K562 (cell line): ENCODE measurements around the gene NAT10. TPM values are rescaled to one million over a fixed set of nuclear protein-coding genes. Genes with fewer than 3 reads are reported as not detected.

Experiments used
- ATAC-seq: fragments of 200-7000 bp; cut with Tn5 transposase; 3 replicates; pipeline ENCODE4 v1.9.1; 2020; ENCODE audit warnings: moderate library complexity
- BruUV-seq: library from RNA; stranded (reverse); fragments of 400-500 nt; replicated peaks from 2 replicates; lab custom pipeline; 2021; lab: Mats Ljungman, UMichigan
- CTCF ChIA-PET: fragments of 300-600 bp; formaldehyde crosslinking; extraction: SDS; loops from one replicate; lab custom pipeline; 2021; ENCODE audit warnings: low intra/inter-chr PET ratio; lab: Yijun Ruan, JAX
- POLR2A ChIA-PET: fragments of 300-600, 350-650 bp; sonication (Branson Sonifier 250); formaldehyde crosslinking; extraction: SDS; loops from one replicate; lab custom pipeline; 2021; ENCODE audit warnings: antibody characterized with exemption, inconsistent platforms; lab: Yijun Ruan, JAX
- DNase-seq, 4 experiments: peaks; one replicate each; pipeline versions ENCODE4 v3.0.0 to v3.0.0-alpha.2; 2011 to 2018; ENCODE audit warnings: low spot score in 3 of 4, mixed read lengths in 3 of 4; ENCODE audit errors: extremely low read depth in 1 of 4
- FAIRE-seq: peaks from 2 replicates; lab custom pipeline; 2011; peaks lifted over from hg19 to GRCh38; lab: Jason Lieb, UNC
- H2AFZ ChIP-seq: 2 replicates; pipeline ENCODE4 v1.6.0; 2011; ENCODE audit warnings: low read depth, low read length, control low read depth, inconsistent platforms
- H3K27ac ChIP-seq: fragments of 200-600 bp; 3 replicates; pipeline ENCODE4 v1.8.0; 2011; ENCODE audit warnings: low read depth, mild to moderate bottlenecking, control low read depth, inconsistent platforms, low read length, moderate library complexity, mixed read lengths; ENCODE audit errors: extremely low read depth
- H3K27me3 ChIP-seq, 2 experiments: fragments of 300-600 bp in 1 of 2; 2 replicates in 1 of 2; 3 replicates in 1 of 2; pipeline versions ENCODE4 v1.6.0 to v1.8.0; 2011; ENCODE audit warnings: inconsistent platforms in 2 of 2, low read length in 2 of 2, mild to moderate bottlenecking in 1 of 2, mixed read lengths in 1 of 2, moderate library complexity in 1 of 2; ENCODE audit not compliant: control insufficient read depth in 2 of 2, insufficient read depth in 2 of 2
- H3K36me3 ChIP-seq: fragments of 300-600 bp; 3 replicates; pipeline ENCODE4 v1.8.0; 2011; ENCODE audit warnings: mild to moderate bottlenecking, low read length, inconsistent platforms; ENCODE audit not compliant: control insufficient read depth, insufficient read depth
- H3K4me1 ChIP-seq, 2 experiments: fragments of 200-600 bp in 1 of 2; replicated peaks in 1 of 2; 2 replicates in 1 of 2; 3 replicates in 1 of 2; pipeline versions ENCODE4 v1.5.1 to v1.8.0; 2011; ENCODE audit warnings: inconsistent platforms in 2 of 2, low read length in 2 of 2, mild to moderate bottlenecking in 1 of 2, mixed read lengths in 1 of 2, moderate library complexity in 1 of 2; ENCODE audit not compliant: control insufficient read depth in 2 of 2, insufficient read depth in 2 of 2
- H3K4me2 ChIP-seq: 2 replicates; pipeline ENCODE4 v1.6.1; 2011; ENCODE audit warnings: low read length, control low read depth, inconsistent platforms, mixed read lengths; ENCODE audit not compliant: insufficient read depth
- H3K4me3 ChIP-seq: fragments of 200-600 bp; sonication (generic), shearing (Covaris generic); 2 replicates; pipeline ENCODE4 v1.5.1; 2016; ENCODE audit warnings: control low read depth, inconsistent platforms
- H3K79me2 ChIP-seq: fragments of 200-600 bp; 3 replicates; pipeline ENCODE4 v1.8.0; 2011; ENCODE audit warnings: low read length, inconsistent platforms; ENCODE audit not compliant: control insufficient read depth, insufficient read depth
- H3K9ac ChIP-seq, 2 experiments: 2 replicates each; pipeline versions ENCODE4 v1.6.0 to v1.6.1; 2011; ENCODE audit warnings: low read depth in 2 of 2, low read length in 2 of 2, control low read depth in 1 of 2, inconsistent platforms in 1 of 2, mild to moderate bottlenecking in 1 of 2, mixed read lengths in 1 of 2; ENCODE audit not compliant: insufficient read depth in 1 of 2
- H3K9me1 ChIP-seq: one replicate; pipeline ENCODE4 v1.6.0; 2011; ENCODE audit warnings: inconsistent platforms, mild to moderate bottlenecking, low read length, moderate library complexity; ENCODE audit not compliant: control insufficient read depth, insufficient read depth
- H3K9me3 ChIP-seq: replicated peaks from 2 replicates; pipeline ENCODE4 v1.5.1; 2011; ENCODE audit warnings: low read depth, low read length, inconsistent platforms; ENCODE audit not compliant: control insufficient read depth, insufficient read depth
- H4K20me1 ChIP-seq: replicated peaks from 2 replicates; pipeline ENCODE4 v1.6.1; 2011; ENCODE audit warnings: low read length, inconsistent platforms, mixed read lengths; ENCODE audit not compliant: control insufficient read depth, insufficient read depth
- BACH1 ChIP-seq: fragments of 200-800 bp; sonication (Bioruptor generic); IDR thresholded peaks from 2 replicates; pipeline ENCODE4 v1.6.1; 2016; ENCODE audit warnings: missing genetic modification characterization, missing compliant biosample characterization
- C11orf30 ChIP-seq: fragments of 450-650 bp; IDR thresholded peaks from 2 replicates; pipeline ENCODE4 v1.6.1; 2016; ENCODE audit warnings: low read depth, mild to moderate bottlenecking
- CREM ChIP-seq: IDR thresholded peaks from 2 replicates; pipeline ENCODE4 v1.6.1; 2014; ENCODE audit warnings: antibody characterized with exemption, low read depth
- ETS2 ChIP-seq: IDR thresholded peaks from 2 replicates; pipeline ENCODE4 v1.6.1; 2016; ENCODE audit warnings: borderline replicate concordance, missing genetic modification characterization, mild to moderate bottlenecking, moderate library complexity, missing compliant biosample characterization; ENCODE audit not compliant: poor library complexity, severe bottlenecking
- ILK ChIP-seq: fragments of 450-650 bp; IDR thresholded peaks from 2 replicates; pipeline ENCODE4 v1.6.1; 2016; ENCODE audit warnings: missing genetic modification characterization, low read depth, mild to moderate bottlenecking, missing compliant biosample characterization, moderate library complexity, borderline replicate concordance
- OTX1 ChIP-seq: fragments of 450-650 bp; formaldehyde crosslinking; IDR thresholded peaks from 2 replicates; pipeline ENCODE4 v1.4.0; 2022; ENCODE audit warnings: mild to moderate bottlenecking
- POLR2A ChIP-seq: fragments of 450-650 bp; conservative IDR thresholded peaks from 2 replicates; pipeline ENCODE4 v1.6.1; 2016
- POLR3G ChIP-seq: IDR thresholded peaks from 2 replicates; pipeline ENCODE4 v1.6.1; 2011; ENCODE audit not compliant: insufficient read length, insufficient replicate concordance; ENCODE audit errors: extremely low read depth
- RBM22 ChIP-seq: fragments of 200-400 bp; formaldehyde crosslinking; IDR thresholded peaks from 2 replicates; pipeline ENCODE4 v1.6.1; 2018; ENCODE audit warnings: low read length, low read depth; ENCODE audit not compliant: poor library complexity, severe bottlenecking
- SETDB1 ChIP-seq: IDR thresholded peaks from one replicate; pipeline ENCODE4 v1.6.1; 2012; ENCODE audit warnings: low read length, control low read depth, inconsistent platforms
- SIN3B ChIP-seq: fragments of 450-650 bp; IDR thresholded peaks from 2 replicates; pipeline ENCODE4 v1.6.1; 2017; ENCODE audit warnings: low read depth, mild to moderate bottlenecking, moderate library complexity
- SRSF9 ChIP-seq: fragments of 200-400 bp; formaldehyde crosslinking; IDR thresholded peaks from 2 replicates; pipeline ENCODE4 v1.6.1; 2017; ENCODE audit warnings: low read depth, low read length, borderline replicate concordance
- TGIF2 ChIP-seq: sonication (generic); formaldehyde crosslinking; IDR thresholded peaks from 2 replicates; pipeline ENCODE4 v1.8.1; 2022; ENCODE audit warnings: mild to moderate bottlenecking, missing genetic modification reagents, moderate library complexity
- XRCC5 ChIP-seq: fragments of 200-400 bp; formaldehyde crosslinking; IDR thresholded peaks from 2 replicates; pipeline ENCODE4 v1.6.1; 2017; ENCODE audit warnings: low read depth, mild to moderate bottlenecking, low read length
- ZNF282 ChIP-seq: sonication (generic); formaldehyde crosslinking; IDR thresholded peaks from 2 replicates; pipeline ENCODE4 v1.8.1; 2023; ENCODE audit warnings: missing genetic modification reagents
- ZNF764 ChIP-seq: fragments of 250-450 bp; sonication (Bioruptor Pico); IDR thresholded peaks from 2 replicates; pipeline ENCODE4 v1.4.0; 2020; ENCODE audit warnings: low read depth, mild to moderate bottlenecking, moderate library complexity
- WGBS: fragments of 100-300 bp; shearing (Covaris generic); methylation state at CpG from one replicate; pipeline ENCODE4 v1.1.6; 2016; ENCODE audit warnings: low coverage, mixed read lengths; ENCODE audit not compliant: insufficient coverage; ENCODE audit errors: missing lambda C conversion rate; 5-methylcytosine and 5-hydroxymethylcytosine counted together
- in situ Hi-C: fragments of 300-500 bp; cut with MboI; formaldehyde crosslinking; loops from 4 replicates; pipeline ENCODE4 v1.15.0; 2018; ENCODE audit warnings: inconsistent platforms, mixed read lengths
- intact Hi-C: fragments of 100-400 bp; cut with micrococcal nuclease; formaldehyde crosslinking; loops from 2 replicates; pipeline ENCODE4 v1.14.2; 2022
- polyA plus RNA-seq, 8 experiments: library from polyadenylated mRNA; depleted of rRNA in 4 of 8; stranded (reverse) in 5 of 8; unstranded in 3 of 8; fragments of >200 nt; fragmentation: Nextera tagmentation in 2 of 8; fragmentation: Illumina TruSeq in 1 of 8; extraction: Ambion mirVana in 2 of 8; extraction: Trizol in 1 of 8; gene quantifications; 2 replicates each; pipeline versions ENCODE4 v1.2.1 to v1.2.3, GENCODE V29; 2011 to 2014; ENCODE audit warnings: inconsistent platforms in 1 of 8, missing spikeins in 1 of 8
- total RNA-seq, 7 experiments: library from RNA; depleted of rRNA in 6 of 7; stranded (reverse); fragments of >200 nt in 6 of 7; fragmentation: Illumina TruSeq in 2 of 7; extraction: Trizol in 2 of 7; gene quantifications; 2 replicates each; pipeline versions ENCODE4 v1.2.1 to v1.2.3, GENCODE V29; 2011 to 2021; ENCODE audit warnings: low replicate concordance in 1 of 7
- TF ChIP-seq, protein P1 (sequence below): fragments of 250-450 bp; sonication (Bioruptor Pico); IDR thresholded peaks from 2 replicates; pipeline ENCODE4 v1.5.0; 2021; ENCODE audit warnings: mild to moderate bottlenecking, moderate library complexity

The NAT10 gene
- total and polyA plus RNA-seq, 9 of the 15 experiments (the other 6 are each of a cell fraction or from before 2014, with no cell fraction given), result 55.4 to 125 (median 86.3) TPM

- TF ChIP-seq, protein P1, sequence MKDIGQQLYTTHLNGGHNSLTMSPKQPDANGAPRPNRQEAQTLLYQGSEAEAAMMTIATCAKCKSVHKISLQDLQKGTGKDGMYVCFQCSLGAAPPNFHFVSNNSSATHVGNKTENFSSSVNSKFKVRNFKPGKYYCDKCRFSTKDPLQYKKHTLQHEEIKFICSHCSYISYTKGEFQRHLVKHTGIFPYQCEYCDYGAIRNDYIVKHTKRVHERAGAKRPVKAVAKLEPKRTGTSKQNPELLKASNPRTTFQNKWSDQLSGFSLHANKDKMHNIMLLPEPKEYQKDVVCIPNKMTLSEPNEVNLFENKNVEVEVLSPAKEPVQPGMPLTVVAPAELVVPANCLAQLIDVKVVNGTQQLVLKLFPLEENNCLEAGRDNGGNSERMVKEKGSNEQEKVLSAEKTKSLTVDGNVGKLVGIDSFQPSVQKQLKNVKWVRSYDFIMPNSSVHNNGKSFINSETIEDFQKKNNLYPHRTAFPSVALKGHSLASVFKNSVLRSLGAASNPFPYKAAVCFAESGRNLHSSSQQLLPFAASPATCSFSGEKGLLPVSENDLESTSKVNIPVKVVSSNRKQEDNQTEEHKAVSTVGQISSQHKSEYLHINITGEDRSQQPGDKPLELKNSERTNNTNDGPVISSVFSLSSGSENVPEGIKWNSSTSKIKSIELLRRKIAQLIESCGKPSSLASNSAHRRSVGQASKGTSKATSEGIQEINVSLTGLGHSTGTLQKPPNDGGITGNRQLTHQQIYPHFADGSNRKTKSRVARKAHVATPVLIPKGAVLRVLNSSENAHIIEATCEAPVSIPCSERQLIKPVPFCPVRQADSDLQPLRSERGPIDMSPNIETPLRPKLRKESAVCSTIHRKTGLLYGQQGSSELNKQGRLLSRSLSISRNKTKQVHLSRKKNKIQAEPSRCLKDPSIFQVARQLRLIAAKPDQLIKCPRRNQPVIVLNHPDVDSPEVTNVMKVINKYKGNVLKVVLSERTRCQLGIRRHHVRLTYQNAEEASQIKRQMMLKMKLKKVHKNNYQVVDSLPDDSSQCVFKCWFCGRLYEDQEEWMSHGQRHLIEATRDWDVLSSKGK (CRISPR knock-in tag), result no peak
- TF ChIP-seq TGIF2 (CRISPR knock-in tag), result no peak
- peak; percentile 85 for TF ChIP-seq CREM
- no peak for TF ChIP-seq RBM22
Measured at GRCh38 chr11:34161812-34162492, 56.5 kb downstream of the NAT10 start (continued).

- intact Hi-C loops (no loop called here), in situ Hi-C loops (loop anchor here (25.0 kb wide), 1 partner anchor 325 kb away; no protein-coding TSS in a partner anchor)
- no peak for DNase-seq
- H2AFZ ChIP-seq, result no peak overlapping the region
- no TSS peak for BruUV-seq
- no peak overlapping the region for H3K4me3 ChIP-seq
- peaks cover 12% of the 10 kb centered on the region for H4K20me1 ChIP-seq
- H3K4me2 ChIP-seq, result no peak overlapping the region
- no peak overlapping the region for H3K27ac ChIP-seq
- ATAC-seq, result no peak
- no peaks in the 10 kb centered on the region for H3K79me2 ChIP-seq
- H3K36me3 ChIP-seq, result no peaks in the 10 kb centered on the region
- H3K4me1 ChIP-seq, result peaks cover 8 to 16% of the 10 kb centered on the region in 2 experiments; a peak in 4 of 5 replicates
- TF ChIP-seq C11orf30, result no peak
- TF ChIP-seq ZNF282 (CRISPR knock-in tag), result no peak
- no peak for TF ChIP-seq POLR3G
- TF ChIP-seq POLR2A, result no peak
- no peak for TF ChIP-seq XRCC5
- no peak for TF ChIP-seq SIN3B
- TF ChIP-seq OTX1 (CRISPR knock-in tag), result no peak
- TF ChIP-seq ZNF764 (CRISPR knock-in tag), result no peak
- no peak for TF ChIP-seq SRSF9
- no peak for TF ChIP-seq BACH1 (tag)
- no peak for TF ChIP-seq ETS2
- no peak for TF ChIP-seq SETDB1
- no peak for TF ChIP-seq ILK
- ChIA-PET POLR2A (no interaction called here), CTCF (no interaction called here)
- WGBS, result 46% methylated on average over 16 of the region's 17 CpGs
- no peak for FAIRE-seq
- no peaks in the 10 kb centered on the region for H3K9me3 ChIP-seq
- no peaks in the 10 kb centered on the region for H3K9me1 ChIP-seq
- peaks cover 13 to 48% of the 10 kb centered on the region in 2 experiments; a peak in 4 of 5 replicates for H3K27me3 ChIP-seq
- H3K9ac ChIP-seq, result peak overlapping the region in 1 of 2 experiments; percentile 68; a peak in 2 of 4 replicates
Measured at GRCh38 chr11:34162493-34162820, 57.0 kb downstream of the NAT10 start.
